HepG2 (cell line): ENCODE results near the gene CDYL. TPM values are rescaled to one million over a fixed set of nuclear protein-coding genes. Genes with fewer than 3 reads are reported as not detected.

ENCODE experiments used
- FOXA3 ChIP-seq: IDR thresholded peaks from 2 replicates; pipeline ENCODE4 v1.6.1; 2016; ENCODE audit warnings: missing genetic modification reagents, missing compliant biosample characterization
- MIER3 ChIP-seq: IDR thresholded peaks from 2 replicates; pipeline ENCODE4 v1.6.1; 2016; ENCODE audit warnings: missing compliant biosample characterization, borderline replicate concordance
- NR2C2 ChIP-seq: sonication (generic); formaldehyde crosslinking; IDR thresholded peaks from 2 replicates; pipeline ENCODE4 v1.4.0; 2020; ENCODE audit warnings: missing genetic modification reagents, mild to moderate bottlenecking, moderate library complexity, borderline replicate concordance
- NR2F2 ChIP-seq: IDR thresholded peaks from 2 replicates; pipeline ENCODE4 v1.6.1; 2012; ENCODE audit warnings: low read depth, inconsistent platforms, borderline replicate concordance
- PPARG ChIP-seq: conservative IDR thresholded peaks from 2 replicates; pipeline ENCODE4 v1.6.1; 2016; ENCODE audit warnings: missing biosample characterization, missing genetic modification reagents
- SOX6 ChIP-seq, 2 experiments: fragments of 450-650 bp in 1 of 2; sonication (generic) in 1 of 2; formaldehyde crosslinking in 1 of 2; IDR thresholded peaks; 2 replicates each; pipeline versions ENCODE4 v1.4.0 to v1.6.1; 2017 to 2020; ENCODE audit warnings: antibody characterized with exemption in 1 of 2, mild to moderate bottlenecking in 1 of 2, missing genetic modification reagents in 1 of 2
- SUZ12 ChIP-seq: fragments of 150-350 bp; IDR thresholded peaks from 2 replicates; pipeline ENCODE4 v1.6.1; 2014; ENCODE audit warnings: low read depth, low read length
- TCF7 ChIP-seq: sonication (generic); IDR thresholded peaks from 2 replicates; pipeline ENCODE4 v1.6.1; 2016; ENCODE audit warnings: antibody characterized with exemption, low read depth
- TEAD3 ChIP-seq: optimal IDR thresholded peaks from 2 replicates; pipeline ENCODE3; 2016; ENCODE audit warnings: borderline replicate concordance
- ZFP41 ChIP-seq: sonication (generic); formaldehyde crosslinking; IDR thresholded peaks from 2 replicates; pipeline ENCODE4 v1.4.0; 2020; ENCODE audit warnings: mild to moderate bottlenecking, missing genetic modification reagents, borderline replicate concordance
- ZNF558 ChIP-seq: sonication (generic); formaldehyde crosslinking; IDR thresholded peaks from 2 replicates; pipeline ENCODE4 v1.9.0; 2022; ENCODE audit warnings: mild to moderate bottlenecking, missing genetic modification reagents, borderline replicate concordance
- ZNF7 ChIP-seq: IDR thresholded peaks from 2 replicates; pipeline ENCODE4 v1.6.1; 2016; ENCODE audit warnings: missing biosample characterization, missing genetic modification reagents
- ZNF777 ChIP-seq: sonication (generic); formaldehyde crosslinking; IDR thresholded peaks from 2 replicates; pipeline ENCODE4 v1.4.0; 2020; ENCODE audit warnings: missing genetic modification reagents
- ZNF879 ChIP-seq: sonication (generic); formaldehyde crosslinking; IDR thresholded peaks from 2 replicates; pipeline ENCODE4 v1.8.1; 2023; ENCODE audit warnings: missing genetic modification reagents
- polyA plus RNA-seq, 8 experiments: library from polyadenylated mRNA; depleted of rRNA in 3 of 8; stranded (reverse) in 7 of 8; unstranded in 1 of 8; fragments of >200 nt; fragmentation: Illumina TruSeq in 4 of 8; extraction: Trizol in 4 of 8; gene quantifications; 2 replicates each; pipeline versions ENCODE4 v1.2.1 to v1.2.3, GENCODE V29; 2011 to 2016; ENCODE audit warnings: low read depth in 4 of 8, missing spikeins in 1 of 8, mixed read lengths in 1 of 8; ENCODE audit not compliant: insufficient read depth in 1 of 8
- total RNA-seq, 5 experiments: library from RNA; depleted of rRNA; stranded (reverse); fragments of >200 nt; fragmentation: Illumina TruSeq; extraction: Trizol; gene quantifications; 2 replicates each; pipeline ENCODE4 v1.2.3, GENCODE V29; 2016; ENCODE audit warnings: low read depth in 1 of 5
- TF ChIP-seq, protein P1 (sequence below): sonication (generic); formaldehyde crosslinking; IDR thresholded peaks from 2 replicates; pipeline ENCODE4 v1.4.0; 2020; ENCODE audit warnings: missing genetic modification reagents
- TF ChIP-seq, protein P2 (sequence below): sonication (generic); formaldehyde crosslinking; IDR thresholded peaks from 2 replicates; pipeline ENCODE4 v1.4.0; 2020; ENCODE audit warnings: missing genetic modification reagents, mild to moderate bottlenecking, borderline replicate concordance
- TF ChIP-seq, protein P3 (sequence below): sonication (generic); formaldehyde crosslinking; IDR thresholded peaks from 2 replicates; pipeline ENCODE4 v1.4.0; 2020; ENCODE audit warnings: mild to moderate bottlenecking, missing genetic modification reagents, borderline replicate concordance

Gene CDYL
- total and polyA plus RNA-seq, 2 of the 13 experiments (the other 11 are each of a cell fraction or from before 2014, with no cell fraction given), result 22.8 to 105 TPM

DNA sequence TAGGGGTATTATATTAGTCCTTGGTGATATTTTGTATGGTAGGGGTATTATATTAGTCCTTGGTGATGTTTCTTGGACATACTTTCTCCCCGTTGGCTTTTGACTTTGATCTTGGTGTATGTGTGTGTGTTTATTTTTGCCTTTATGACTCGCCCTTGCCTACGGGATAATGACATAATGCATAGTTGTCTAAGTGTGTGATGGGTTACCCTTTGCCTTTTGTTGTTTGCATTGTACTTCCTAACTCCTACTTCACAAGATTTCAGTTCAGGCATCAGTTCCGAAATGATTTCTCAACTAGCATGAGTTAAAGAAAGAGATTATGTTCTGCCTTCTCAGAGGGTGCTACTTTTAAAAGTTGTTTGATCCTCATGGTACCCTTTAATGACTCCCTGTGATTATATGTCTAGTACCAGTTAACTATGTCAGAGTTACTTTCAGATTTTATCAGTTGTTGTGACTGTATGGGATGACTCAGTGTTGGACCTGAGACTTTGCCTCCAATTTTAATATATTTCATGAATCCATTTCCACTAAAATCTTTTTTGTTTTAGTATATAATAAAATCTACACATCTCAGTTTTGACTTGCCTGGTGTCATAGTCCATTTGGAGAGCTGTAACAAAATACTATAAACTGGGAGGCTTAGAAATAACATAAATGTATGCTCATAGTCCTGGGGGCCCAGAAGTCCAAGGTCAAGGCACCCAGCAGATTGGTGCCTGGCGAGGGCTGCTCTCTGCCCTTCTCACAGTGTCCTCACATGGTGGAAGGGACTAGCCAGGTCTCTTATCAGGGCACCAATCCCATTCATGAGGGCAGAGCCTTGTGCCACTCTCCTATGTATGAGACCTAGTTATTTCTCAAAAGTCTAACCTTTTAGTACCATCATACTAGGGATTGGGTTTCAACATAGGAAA lies 34.1 kb downstream of the CDYL start (continued):
- TF ChIP-seq TCF7 (peak; percentile 87), MIER3 (CRISPR knock-in tag) (peak; percentile 20; the same call in 1 of the 2 replicates), NR2C2 (CRISPR knock-in tag) (no peak), ZFP41 (CRISPR knock-in tag) (no peak), FOXA3 (CRISPR knock-in tag) (peak; percentile 84), TEAD3 (peak; percentile 72), ZNF558 (no peak), SOX6 (IDR thresholded peaks at IDR 0.05) (no peak), SOX6 (CRISPR knock-in tag; IDR thresholded peaks at IDR 0.05) (peak; percentile 81), PPARG (CRISPR knock-in tag) (peak; percentile 85), ZNF7 (CRISPR knock-in tag) (no peak), SUZ12 (no peak), ZNF777 (no peak), ZNF879 (no peak), NR2F2 (peak; percentile 78)
- TF ChIP-seq, protein P1, sequence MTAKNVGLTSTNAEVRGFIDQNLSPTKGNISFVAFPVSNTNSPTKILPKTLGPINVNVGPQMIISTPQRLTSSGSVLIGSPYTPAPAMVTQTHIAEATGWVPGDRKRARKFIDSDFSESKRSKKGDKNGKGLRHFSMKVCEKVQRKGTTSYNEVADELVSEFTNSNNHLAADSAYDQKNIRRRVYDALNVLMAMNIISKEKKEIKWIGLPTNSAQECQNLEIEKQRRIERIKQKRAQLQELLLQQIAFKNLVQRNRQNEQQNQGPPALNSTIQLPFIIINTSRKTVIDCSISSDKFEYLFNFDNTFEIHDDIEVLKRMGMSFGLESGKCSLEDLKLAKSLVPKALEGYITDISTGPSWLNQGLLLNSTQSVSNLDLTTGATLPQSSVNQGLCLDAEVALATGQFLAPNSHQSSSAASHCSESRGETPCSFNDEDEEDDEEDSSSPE (CRISPR knock-in tag), result no peak
- TF ChIP-seq, protein P2, sequence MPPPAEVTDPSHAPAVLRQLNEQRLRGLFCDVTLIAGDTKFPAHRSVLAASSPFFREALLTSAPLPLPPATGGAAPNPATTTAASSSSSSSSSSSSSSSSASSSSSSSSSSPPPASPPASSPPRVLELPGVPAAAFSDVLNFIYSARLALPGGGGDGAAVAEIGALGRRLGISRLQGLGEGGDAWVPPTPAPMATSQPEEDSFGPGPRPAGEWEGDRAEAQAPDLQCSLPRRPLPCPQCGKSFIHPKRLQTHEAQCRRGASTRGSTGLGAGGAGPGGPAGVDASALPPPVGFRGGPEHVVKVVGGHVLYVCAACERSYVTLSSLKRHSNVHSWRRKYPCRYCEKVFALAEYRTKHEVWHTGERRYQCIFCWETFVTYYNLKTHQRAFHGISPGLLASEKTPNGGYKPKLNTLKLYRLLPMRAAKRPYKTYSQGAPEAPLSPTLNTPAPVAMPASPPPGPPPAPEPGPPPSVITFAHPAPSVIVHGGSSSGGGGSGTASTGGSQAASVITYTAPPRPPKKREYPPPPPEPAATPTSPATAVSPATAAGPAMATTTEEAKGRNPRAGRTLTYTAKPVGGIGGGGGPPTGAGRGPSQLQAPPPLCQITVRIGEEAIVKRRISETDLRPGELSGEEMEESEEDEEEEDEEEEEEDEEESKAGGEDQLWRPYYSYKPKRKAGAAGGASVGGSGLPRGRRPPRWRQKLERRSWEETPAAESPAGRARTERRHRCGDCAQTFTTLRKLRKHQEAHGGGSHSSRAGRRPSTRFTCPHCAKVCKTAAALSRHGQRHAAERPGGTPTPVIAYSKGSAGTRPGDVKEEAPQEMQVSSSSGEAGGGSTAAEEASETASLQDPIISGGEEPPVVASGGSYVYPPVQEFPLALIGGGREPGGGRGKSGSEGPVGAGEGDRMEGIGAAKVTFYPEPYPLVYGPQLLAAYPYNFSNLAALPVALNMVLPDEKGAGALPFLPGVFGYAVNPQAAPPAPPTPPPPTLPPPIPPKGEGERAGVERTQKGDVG (CRISPR knock-in tag), result no peak
- TF ChIP-seq, protein P3, sequence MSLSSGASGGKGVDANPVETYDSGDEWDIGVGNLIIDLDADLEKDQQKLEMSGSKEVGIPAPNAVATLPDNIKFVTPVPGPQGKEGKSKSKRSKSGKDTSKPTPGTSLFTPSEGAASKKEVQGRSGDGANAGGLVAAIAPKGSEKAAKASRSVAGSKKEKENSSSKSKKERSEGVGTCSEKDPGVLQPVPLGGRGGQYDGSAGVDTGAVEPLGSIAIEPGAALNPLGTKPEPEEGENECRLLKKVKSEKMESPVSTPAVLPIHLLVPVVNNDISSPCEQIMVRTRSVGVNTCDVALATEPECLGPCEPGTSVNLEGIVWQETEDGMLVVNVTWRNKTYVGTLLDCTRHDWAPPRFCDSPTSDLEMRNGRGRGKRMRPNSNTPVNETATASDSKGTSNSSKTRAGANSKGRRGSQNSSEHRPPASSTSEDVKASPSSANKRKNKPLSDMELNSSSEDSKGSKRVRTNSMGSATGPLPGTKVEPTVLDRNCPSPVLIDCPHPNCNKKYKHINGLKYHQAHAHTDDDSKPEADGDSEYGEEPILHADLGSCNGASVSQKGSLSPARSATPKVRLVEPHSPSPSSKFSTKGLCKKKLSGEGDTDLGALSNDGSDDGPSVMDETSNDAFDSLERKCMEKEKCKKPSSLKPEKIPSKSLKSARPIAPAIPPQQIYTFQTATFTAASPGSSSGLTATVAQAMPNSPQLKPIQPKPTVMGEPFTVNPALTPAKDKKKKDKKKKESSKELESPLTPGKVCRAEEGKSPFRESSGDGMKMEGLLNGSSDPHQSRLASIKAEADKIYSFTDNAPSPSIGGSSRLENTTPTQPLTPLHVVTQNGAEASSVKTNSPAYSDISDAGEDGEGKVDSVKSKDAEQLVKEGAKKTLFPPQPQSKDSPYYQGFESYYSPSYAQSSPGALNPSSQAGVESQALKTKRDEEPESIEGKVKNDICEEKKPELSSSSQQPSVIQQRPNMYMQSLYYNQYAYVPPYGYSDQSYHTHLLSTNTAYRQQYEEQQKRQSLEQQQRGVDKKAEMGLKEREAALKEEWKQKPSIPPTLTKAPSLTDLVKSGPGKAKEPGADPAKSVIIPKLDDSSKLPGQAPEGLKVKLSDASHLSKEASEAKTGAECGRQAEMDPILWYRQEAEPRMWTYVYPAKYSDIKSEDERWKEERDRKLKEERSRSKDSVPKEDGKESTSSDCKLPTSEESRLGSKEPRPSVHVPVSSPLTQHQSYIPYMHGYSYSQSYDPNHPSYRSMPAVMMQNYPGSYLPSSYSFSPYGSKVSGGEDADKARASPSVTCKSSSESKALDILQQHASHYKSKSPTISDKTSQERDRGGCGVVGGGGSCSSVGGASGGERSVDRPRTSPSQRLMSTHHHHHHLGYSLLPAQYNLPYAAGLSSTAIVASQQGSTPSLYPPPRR (CRISPR knock-in tag), result peak; percentile 66; the same call in 1 of the 2 replicates
